K562 (cell line): Measurements from ENCODE around the gene BCL2L12. TPM values are rescaled to one million over a fixed set of nuclear protein-coding genes. Genes with fewer than 3 reads are reported as not detected.
A peak's percentile ranks its signal among the peaks of the same experiment; 100 is the strongest.

Experiments used
- BDP1 ChIP-seq: IDR thresholded peaks from 3 replicates; pipeline ENCODE4 v1.6.1; 2011; ENCODE audit not compliant: insufficient read length, insufficient read depth
- CREB1 ChIP-seq, 2 experiments: sonication (generic) in 1 of 2; formaldehyde crosslinking in 1 of 2; IDR thresholded peaks; 2 replicates each; pipeline versions ENCODE4 v1.6.1 to v1.8.0; 2012 to 2022; ENCODE audit warnings: inconsistent platforms in 1 of 2, mild to moderate bottlenecking in 1 of 2, missing genetic modification reagents in 1 of 2, moderate library complexity in 1 of 2
- ETV6 ChIP-seq, 3 experiments: fragments of 150-350 bp in 1 of 3; sonication (generic) in 1 of 3; formaldehyde crosslinking in 1 of 3; IDR thresholded peaks; 2 replicates each; pipeline versions ENCODE4 v1.6.1 to v1.8.0; 2014 to 2022; ENCODE audit warnings: borderline replicate concordance in 2 of 3, low read depth in 2 of 3, antibody characterized with exemption in 1 of 3, low read length in 1 of 3, mild to moderate bottlenecking in 1 of 3, missing genetic modification reagents in 1 of 3
- EWSR1 ChIP-seq: fragments of 450-650 bp; IDR thresholded peaks from 2 replicates; pipeline ENCODE4 v1.6.1; 2018; ENCODE audit warnings: borderline replicate concordance, mild to moderate bottlenecking, low read depth, moderate library complexity; ENCODE audit not compliant: partially characterized antibody
- GABPB1 ChIP-seq: sonication (generic); formaldehyde crosslinking; IDR thresholded peaks from 2 replicates; pipeline ENCODE4 v1.8.0; 2022; ENCODE audit warnings: mild to moderate bottlenecking, missing genetic modification reagents
- HOXB6 ChIP-seq: fragments of 250-450 bp; sonication (Bioruptor Pico); IDR thresholded peaks from 2 replicates; pipeline ENCODE4 v1.5.1; 2022; ENCODE audit warnings: mild to moderate bottlenecking, borderline replicate concordance
- MAFK ChIP-seq: IDR thresholded peaks from 2 replicates; pipeline ENCODE4 v1.6.1; 2011; ENCODE audit warnings: low read length, improper control_type of control experiment
- MCM2 ChIP-seq: fragments of 450-650 bp; IDR thresholded peaks from 2 replicates; pipeline ENCODE4 v1.6.1; 2017; ENCODE audit warnings: low read depth, mild to moderate bottlenecking
- NCOA6 ChIP-seq: fragments of 450-650 bp; IDR thresholded peaks from 2 replicates; pipeline ENCODE4 v1.6.1; 2017; ENCODE audit warnings: mild to moderate bottlenecking
- RHOXF2B ChIP-seq: fragments of 250-450 bp; sonication (Bioruptor Pico); conservative IDR thresholded peaks from 2 replicates; pipeline ENCODE4 v1.5.1; 2021
- SFPQ ChIP-seq: fragments of 200-400 bp; formaldehyde crosslinking; IDR thresholded peaks from 2 replicates; pipeline ENCODE4 v1.6.1; 2017; ENCODE audit warnings: mild to moderate bottlenecking, low read depth, low read length, moderate library complexity
- SMARCC2 ChIP-seq: fragments of 450-650 bp; IDR thresholded peaks from 2 replicates; pipeline ENCODE4 v1.6.1; 2017; ENCODE audit warnings: antibody characterized with exemption, moderate library complexity, mild to moderate bottlenecking, low read depth
- SMARCE1 ChIP-seq: fragments of 450-650 bp; IDR thresholded peaks from 2 replicates; pipeline ENCODE4 v1.7.1; 2016; ENCODE audit warnings: mild to moderate bottlenecking
- TCF15 ChIP-seq: fragments of 250-450 bp; sonication (Bioruptor Pico); IDR thresholded peaks from 2 replicates; pipeline ENCODE4 v1.8.0; 2022; ENCODE audit warnings: moderate library complexity, mild to moderate bottlenecking, inconsistent platforms
- XRCC3 ChIP-seq: fragments of 450-650 bp; IDR thresholded peaks from 2 replicates; pipeline ENCODE4 v1.6.1; 2017; ENCODE audit warnings: mild to moderate bottlenecking, moderate library complexity
- ZNF140 ChIP-seq: fragments of 250-450 bp; sonication (Bioruptor Pico); IDR thresholded peaks from 2 replicates; pipeline ENCODE4 v1.8.0; 2021; ENCODE audit warnings: moderate library complexity, mild to moderate bottlenecking, inconsistent platforms
- ZNF212 ChIP-seq: fragments of 450-650 bp; formaldehyde crosslinking; IDR thresholded peaks from 2 replicates; pipeline ENCODE4 v1.4.0; 2020; ENCODE audit warnings: mild to moderate bottlenecking
- ZNF263 ChIP-seq: sonication (generic); formaldehyde crosslinking; IDR thresholded peaks from 2 replicates; pipeline ENCODE4 v1.8.0; 2022; ENCODE audit warnings: mild to moderate bottlenecking, missing genetic modification reagents, borderline replicate concordance
- ZNF354B ChIP-seq: fragments of 250-450 bp; sonication (Bioruptor Pico); IDR thresholded peaks from 2 replicates; pipeline ENCODE4 v1.4.0; 2020
- ZNF507 ChIP-seq: conservative IDR thresholded peaks from 2 replicates; pipeline ENCODE4 v1.6.1; 2017; ENCODE audit warnings: missing genetic modification characterization, missing compliant biosample characterization
- ZNF583 ChIP-seq: fragments of 250-450 bp; sonication (Bioruptor Pico); IDR thresholded peaks from 2 replicates; pipeline ENCODE4 v1.4.0; 2020
- polyA plus RNA-seq, 8 experiments: library from polyadenylated mRNA; depleted of rRNA in 4 of 8; stranded (reverse) in 5 of 8; unstranded in 3 of 8; fragments of >200 nt; fragmentation: Nextera tagmentation in 2 of 8; fragmentation: Illumina TruSeq in 1 of 8; extraction: Ambion mirVana in 2 of 8; extraction: Trizol in 1 of 8; gene quantifications; 2 replicates each; pipeline versions ENCODE4 v1.2.1 to v1.2.3, GENCODE V29; 2011 to 2014; ENCODE audit warnings: inconsistent platforms in 1 of 8, missing spikeins in 1 of 8
- total RNA-seq, 7 experiments: library from RNA; depleted of rRNA in 6 of 7; stranded (reverse); fragments of >200 nt in 6 of 7; fragmentation: Illumina TruSeq in 2 of 7; extraction: Trizol in 2 of 7; gene quantifications; 2 replicates each; pipeline versions ENCODE4 v1.2.1 to v1.2.3, GENCODE V29; 2011 to 2021; ENCODE audit warnings: low replicate concordance in 1 of 7
- TF ChIP-seq, protein P1 (sequence below): fragments of 250-450 bp; sonication (Bioruptor Pico); IDR thresholded peaks from 2 replicates; pipeline ENCODE4 v1.8.0; 2021; ENCODE audit warnings: borderline replicate concordance, mild to moderate bottlenecking, moderate library complexity; ENCODE audit not compliant: poor library complexity, severe bottlenecking
- TF ChIP-seq, protein P2 (sequence below): fragments of 200-800 bp; sonication (Bioruptor generic); IDR thresholded peaks from 2 replicates; pipeline ENCODE4 v1.6.1; 2017; ENCODE audit warnings: missing genetic modification characterization, missing compliant biosample characterization

BCL2L12 gene
- total and polyA plus RNA-seq, 9 of the 15 experiments (the other 6 are each of a cell fraction or from before 2014, with no cell fraction given) = 7.4 to 263 (median 81.2) TPM

- no peak for TF ChIP-seq MCM2
- peak; percentile 56 for TF ChIP-seq SMARCE1
- TF ChIP-seq RHOXF2B (CRISPR knock-in tag) = no peak
- no peak for TF ChIP-seq HOXB6 (CRISPR knock-in tag)
- TF ChIP-seq ZNF583 (CRISPR knock-in tag) = no peak
- no peak for TF ChIP-seq ZNF212 (CRISPR knock-in tag)
- no peak for TF ChIP-seq BDP1
- no peak for TF ChIP-seq ZNF263 (CRISPR knock-in tag)
- no peak for TF ChIP-seq XRCC3
- no peak for TF ChIP-seq EWSR1
- no peak for TF ChIP-seq ZNF507 (tag)
- no peak; the same call in 1 of the 2 replicates for TF ChIP-seq SMARCC2
- no peak for TF ChIP-seq ZNF354B (CRISPR knock-in tag)
- TF ChIP-seq TCF15 = no peak
- TF ChIP-seq ZNF140 (CRISPR knock-in tag) = no peak
- TF ChIP-seq SFPQ = no peak
- TF ChIP-seq NCOA6 = no peak
- TF ChIP-seq CREB1 (IDR thresholded peaks at IDR 0.05) = no peak; the same call in 1 of the 2 replicates
- no peak for TF ChIP-seq CREB1 (CRISPR knock-in tag; IDR thresholded peaks at IDR 0.05)
- TF ChIP-seq ETV6 (IDR thresholded peaks at IDR 0.05; ENCODE audit: borderline replicate concordance in 1 of 2, low read depth in 2 of 2, low read length in 1 of 2) = no peak
- TF ChIP-seq ETV6 (CRISPR knock-in tag; IDR thresholded peaks at IDR 0.05; ENCODE audit: borderline replicate concordance) = no peak
- TF ChIP-seq, protein P1, sequence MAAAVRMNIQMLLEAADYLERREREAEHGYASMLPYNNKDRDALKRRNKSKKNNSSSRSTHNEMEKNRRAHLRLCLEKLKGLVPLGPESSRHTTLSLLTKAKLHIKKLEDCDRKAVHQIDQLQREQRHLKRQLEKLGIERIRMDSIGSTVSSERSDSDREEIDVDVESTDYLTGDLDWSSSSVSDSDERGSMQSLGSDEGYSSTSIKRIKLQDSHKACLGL = no peak
- TF ChIP-seq MAFK = no peak
- TF ChIP-seq, protein P2, sequence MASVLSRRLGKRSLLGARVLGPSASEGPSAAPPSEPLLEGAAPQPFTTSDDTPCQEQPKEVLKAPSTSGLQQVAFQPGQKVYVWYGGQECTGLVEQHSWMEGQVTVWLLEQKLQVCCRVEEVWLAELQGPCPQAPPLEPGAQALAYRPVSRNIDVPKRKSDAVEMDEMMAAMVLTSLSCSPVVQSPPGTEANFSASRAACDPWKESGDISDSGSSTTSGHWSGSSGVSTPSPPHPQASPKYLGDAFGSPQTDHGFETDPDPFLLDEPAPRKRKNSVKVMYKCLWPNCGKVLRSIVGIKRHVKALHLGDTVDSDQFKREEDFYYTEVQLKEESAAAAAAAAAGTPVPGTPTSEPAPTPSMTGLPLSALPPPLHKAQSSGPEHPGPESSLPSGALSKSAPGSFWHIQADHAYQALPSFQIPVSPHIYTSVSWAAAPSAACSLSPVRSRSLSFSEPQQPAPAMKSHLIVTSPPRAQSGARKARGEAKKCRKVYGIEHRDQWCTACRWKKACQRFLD = no peak
- 0 out of 2 replicates have a peak, but pooled peaks have one; percentile 56 for TF ChIP-seq GABPB1 (CRISPR knock-in tag)
Observed at GRCh38 chr19:49672131-49672919, 6.6 kb downstream of the BCL2L12 start (continued).
